Right lobe of liver (tissue), 6 donors: ENCODE data around the gene TNFRSF9. TPM values are rescaled to one million over a fixed set of nuclear protein-coding genes. Genes with fewer than 3 reads are reported as not detected.

ENCODE experiments used
- ATAC-seq, 4 donors: fragments of 200-7000 bp; cut with Tn5 transposase; one replicate each; pipeline ENCODE4 v1.9.1; 2020; ENCODE audit warnings: mild to moderate bottlenecking in 4 of 4, moderate library complexity in 4 of 4
- DNase-seq, 3 donors: peaks; one replicate each; pipeline ENCODE4 v3.0.0-alpha.2; 2020
- H3K27ac ChIP-seq, 3 donors: fragments of 200-600 bp; one replicate each; pipeline ENCODE4 v1.8.0; 2022
- H3K27me3 ChIP-seq, 2 donors: fragments of 200-600 bp; one replicate each; pipeline ENCODE4 v1.8.0; 2022
- H3K36me3 ChIP-seq, 4 donors: fragments of 200-600 bp; sonication (generic) in 1 of 4; one replicate each; pipeline versions ENCODE4 v1.5.1 to v1.8.0; 2017 to 2022; ENCODE audit warnings: control low read depth in 1 of 4
- H3K4me1 ChIP-seq, 4 donors: fragments of 200-600 bp; sonication (generic) in 1 of 4; one replicate each; pipeline versions ENCODE4 v1.5.1 to v1.8.0; 2017 to 2022; ENCODE audit warnings: control low read depth in 1 of 4
- H3K4me3 ChIP-seq, 3 donors: fragments of 200-600 bp; one replicate each; pipeline ENCODE4 v1.8.0; 2022
- H3K9me3 ChIP-seq, 4 donors: fragments of 200-600 bp; sonication (generic) in 1 of 4; one replicate each; pipeline versions ENCODE4 v1.5.1 to v1.8.0; 2017 to 2022; ENCODE audit warnings: control low read depth in 1 of 4
- CTCF ChIP-seq, 4 donors: fragments of 200-600 bp in 3 of 4; fragments of 450-650 bp in 1 of 4; IDR thresholded peaks; one replicate each; pipeline versions ENCODE4 v1.5.1 to v1.8.0; 2016 to 2022; ENCODE audit warnings: antibody characterized with exemption in 4 of 4, mild to moderate bottlenecking in 2 of 4
- POLR2A ChIP-seq: fragments of 450-650 bp; IDR thresholded peaks from one replicate; pipeline ENCODE4 v1.6.1; 2017; ENCODE audit warnings: antibody characterized with exemption, mild to moderate bottlenecking
- WGBS: methylation state at CpG from one replicate; pipeline ENCODE4 v1.1.6; 2018; ENCODE audit warnings: low coverage, low lambda C conversion rate; ENCODE audit not compliant: insufficient coverage; ENCODE audit errors: missing lambda C conversion rate; 5-methylcytosine and 5-hydroxymethylcytosine counted together
- intact Hi-C, 2 donors: fragments of 100-400 bp; cut with DNase I; formaldehyde crosslinking; loops; one replicate each; pipeline versions ENCODE4 v1.11.2 to v1.14.1; 2022
- total RNA-seq, 6 experiments: library from RNA; depleted of rRNA in 2 of 6; stranded (reverse); fragments of >200 nt in 2 of 6; fragmentation: NEBNext Ultra II Directional in 3 of 6; extraction: Animal tissue kit (Norgen Biotek cat#: 25700) in 3 of 6; gene quantifications; one replicate each; pipeline versions ENCODE4 v1.1.0 to v1.2.4, GENCODE V29; 2016 to 2023
- donor health status: DM: no; HTN: yes; CAD: no.
- donor health status: DM: no; HTN: no; CAD: no.
- donor health status: DM: no; HTN: no; CAD: no.
- donor health status: DM: no; HTN: yes; CAD: no.
- donor health status: DM: no; HTN: yes; CAD: no.

TNFRSF9 gene
- total RNA-seq, 6 experiments from 2014 or later: 0.06 to 0.22 (median 0.10) TPM; not detected in 2

- intact Hi-C loops: no loop called here
- H3K36me3 ChIP-seq: no peaks in the 10 kb centered on the region
- DNase-seq (no peak), ATAC-seq (peak in 1 of 4 donors; percentile 38)
- H3K4me3 ChIP-seq: no peak overlapping the region
- H3K27me3 ChIP-seq: no peaks in the 10 kb centered on the region
- H3K9me3 ChIP-seq: no peaks in the 10 kb centered on the region
- no peaks in the 10 kb centered on the region for H3K4me1 ChIP-seq
- no peak overlapping the region for H3K27ac ChIP-seq
- WGBS: 22% methylated on average over 21 of the region's 27 CpGs
- TF ChIP-seq POLR2A (no peak), CTCF (IDR thresholded peaks at IDR 0.05) (no peak)
These were observed 54.9 kb downstream of the TNFRSF9 start for GRCh38 chr1:7885513-7886404.

- no peak for DNase-seq
- H3K9me3 ChIP-seq: no peaks in the 10 kb centered on the region
- TF ChIP-seq POLR2A (no peak), CTCF (IDR thresholded peaks at IDR 0.05) (no peak)
- no peaks in the 10 kb centered on the region for H3K36me3 ChIP-seq
- H3K4me3 ChIP-seq: no peak overlapping the region
- intact Hi-C loops: no loop called here
- no peaks in the 10 kb centered on the region for H3K27me3 ChIP-seq
- no peak overlapping the region for H3K27ac ChIP-seq
- no peak for ATAC-seq
- WGBS: 93% methylated on average over 1 of the region's 1 CpG
- no peaks in the 10 kb centered on the region for H3K4me1 ChIP-seq
These were observed 55.9 kb downstream of the TNFRSF9 start for GRCh38 chr1:7884757-7885156.

- no peaks in the 10 kb centered on the region for H3K9me3 ChIP-seq
- ATAC-seq (no peak), DNase-seq (no peak)
- H3K4me3 ChIP-seq: no peak overlapping the region
- no peak overlapping the region for H3K27ac ChIP-seq
- intact Hi-C loops: no loop called here
- no peaks in the 10 kb centered on the region for H3K27me3 ChIP-seq
- no peaks in the 10 kb centered on the region for H3K36me3 ChIP-seq
- 75% methylated on average over 3 of the region's 3 CpGs for WGBS
- H3K4me1 ChIP-seq: no peaks in the 10 kb centered on the region
- TF ChIP-seq POLR2A (no peak), CTCF (IDR thresholded peaks at IDR 0.05) (no peak)
These were observed 61.4 kb downstream of the TNFRSF9 start for GRCh38 chr1:7879228-7879627.

GRCh38 chr1:7878027-7878426 is 62.6 kb downstream of the TNFRSF9 start:
- Histone ChIP-seq H3K27ac (no peak overlapping the region), H3K36me3 (no peaks in the 10 kb centered on the region), H3K4me1 (no peaks in the 10 kb centered on the region), H3K9me3 (no peaks in the 10 kb centered on the region), H3K4me3 (no peak overlapping the region), H3K27me3 (no peaks in the 10 kb centered on the region)
- DNase-seq: no peak
- intact Hi-C loops: no loop called here
- TF ChIP-seq POLR2A (no peak), CTCF (IDR thresholded peaks at IDR 0.05) (no peak)
- no peak for ATAC-seq
- 47% methylated on average over 1 of the region's 1 CpG for WGBS
